Mesodermal cell (in vitro differentiated cells): Measurements from ENCODE around the gene NOSTRIN.

Source experiments
- H3K27ac ChIP-seq: 2 replicates; pipeline ENCODE4 v1.7.0; 2013; ENCODE audit warnings: mild to moderate bottlenecking, low read depth, low read length, moderate library complexity; ENCODE audit not compliant: severe bottlenecking
- H3K36me3 ChIP-seq: 2 replicates; pipeline ENCODE4 v1.7.1; 2013; ENCODE audit warnings: mild to moderate bottlenecking, low read length, moderate library complexity; ENCODE audit not compliant: control insufficient read depth, insufficient read depth
- H3K4me1 ChIP-seq: one replicate; pipeline ENCODE4 v1.7.1; 2013; ENCODE audit warnings: mild to moderate bottlenecking, low read length; ENCODE audit not compliant: insufficient read depth, control insufficient read depth, poor library complexity, severe bottlenecking
- H3K4me3 ChIP-seq: 2 replicates; pipeline ENCODE4 v1.7.0; 2013; ENCODE audit warnings: low read length, control low read depth, mild to moderate bottlenecking; ENCODE audit not compliant: insufficient read depth, poor library complexity, severe bottlenecking; ENCODE audit errors: extremely low read depth
- H3K9me3 ChIP-seq: 2 replicates; pipeline ENCODE4 v1.7.1; 2013; ENCODE audit warnings: mild to moderate bottlenecking, low read length, moderate library complexity; ENCODE audit not compliant: control insufficient read depth
- WGBS, 2 experiments: methylation state at CpG; one replicate each; pipeline ENCODE4 v1.1.5; 2013; ENCODE audit warnings: missing lambda C conversion rate in 2 of 2; ENCODE audit not compliant: insufficient coverage in 2 of 2; 5-methylcytosine and 5-hydroxymethylcytosine counted together

NOSTRIN gene

DNA sequence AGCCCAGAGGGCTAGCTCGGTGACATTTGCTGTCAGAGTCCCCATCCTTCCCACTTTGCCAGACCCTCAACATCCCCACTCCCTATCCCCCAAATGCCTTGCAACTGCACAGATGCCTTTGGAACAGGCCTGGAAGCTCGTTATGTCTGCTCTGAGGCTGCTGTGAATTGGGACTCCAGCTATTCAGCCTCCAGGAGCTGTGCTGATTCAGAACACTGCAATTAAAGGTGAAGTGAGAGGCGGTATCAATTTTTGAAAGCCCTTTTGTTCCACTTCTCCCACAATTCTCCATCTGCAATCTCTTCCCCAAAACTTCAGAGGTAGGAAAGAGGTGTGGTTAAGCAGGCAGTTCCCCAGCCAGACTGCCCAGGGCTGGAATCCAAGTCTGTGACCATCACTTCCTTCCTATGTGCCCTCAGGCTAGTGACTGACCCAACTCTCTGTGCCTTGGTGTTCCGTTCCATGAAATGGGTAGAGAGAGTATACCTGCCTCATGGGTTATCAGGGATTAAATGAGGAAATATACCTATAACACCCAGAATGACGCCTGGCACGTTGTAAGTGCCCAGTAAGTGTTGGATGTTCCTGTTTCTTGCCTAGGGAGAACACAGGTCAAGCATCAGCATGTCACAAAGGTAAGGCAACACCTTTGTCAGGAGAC, 17.5 kb downstream of the NOSTRIN start:
- Histone ChIP-seq H3K4me1 (peaks cover 22% of the 10 kb centered on the region), H3K9me3 (no peaks in the 10 kb centered on the region), H3K4me3 (no peak overlapping the region), H3K36me3 (no peaks in the 10 kb centered on the region), H3K27ac (no peak overlapping the region)
- 90 to 100% methylated on average over 3 of the region's 6 CpGs for WGBS, 2 experiments

DNA sequence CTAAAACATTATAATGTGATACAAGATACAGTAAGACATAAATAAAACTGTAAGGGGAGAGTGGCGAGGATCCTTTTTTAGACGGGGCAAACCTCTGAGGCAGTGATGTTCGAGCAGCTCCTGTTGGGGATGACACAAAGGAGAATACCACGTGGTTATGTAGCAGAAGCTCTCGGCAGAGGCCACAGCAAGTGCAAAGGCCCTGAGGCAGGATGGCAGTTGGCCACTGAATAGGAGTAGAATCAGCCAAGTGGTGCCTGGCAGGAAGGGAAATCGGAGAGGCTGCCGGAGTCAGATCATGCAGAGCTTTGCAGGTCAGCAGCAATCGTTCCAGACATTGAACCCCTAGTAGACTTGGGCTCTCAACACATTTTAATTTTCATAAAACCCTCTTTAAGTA, 19.1 kb downstream of the NOSTRIN start:
- peaks cover 7% of the 10 kb centered on the region for H3K4me1 ChIP-seq
- no peak overlapping the region for H3K4me3 ChIP-seq
- no peak overlapping the region for H3K27ac ChIP-seq
- H3K9me3 ChIP-seq, result no peaks in the 10 kb centered on the region
- H3K36me3 ChIP-seq, result no peaks in the 10 kb centered on the region
- 79 to 86% methylated on average over 6 to 8 of the region's 8 CpGs for WGBS, 2 experiments

DNA sequence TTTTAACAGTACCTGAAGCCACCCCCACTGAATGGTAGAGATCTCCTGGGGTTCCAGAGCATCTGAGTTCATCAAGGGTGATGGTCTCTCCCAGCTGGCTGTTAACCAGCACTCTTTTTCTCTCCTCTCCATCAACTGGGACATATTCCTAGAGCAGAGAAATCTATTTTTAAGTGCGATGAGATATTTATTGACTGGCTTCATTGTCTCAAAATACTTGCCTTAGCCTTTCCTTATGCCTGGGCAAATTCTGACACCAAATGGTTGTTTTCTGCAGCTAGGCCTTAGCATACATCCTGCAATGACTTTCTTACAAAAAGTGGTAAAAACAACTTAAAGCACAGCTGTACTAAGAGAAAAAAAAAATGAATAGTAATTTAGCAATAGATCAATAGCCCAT, 19.6 kb downstream of the NOSTRIN start:
- no peak overlapping the region for H3K4me3 ChIP-seq
- H3K4me1 ChIP-seq, result peaks cover 3% of the 10 kb centered on the region
- WGBS, 2 experiments, result 83 to 100% methylated on average over 1 of the region's 1 CpG
- H3K36me3 ChIP-seq, result no peaks in the 10 kb centered on the region
- H3K9me3 ChIP-seq, result no peaks in the 10 kb centered on the region
- no peak overlapping the region for H3K27ac ChIP-seq

DNA sequence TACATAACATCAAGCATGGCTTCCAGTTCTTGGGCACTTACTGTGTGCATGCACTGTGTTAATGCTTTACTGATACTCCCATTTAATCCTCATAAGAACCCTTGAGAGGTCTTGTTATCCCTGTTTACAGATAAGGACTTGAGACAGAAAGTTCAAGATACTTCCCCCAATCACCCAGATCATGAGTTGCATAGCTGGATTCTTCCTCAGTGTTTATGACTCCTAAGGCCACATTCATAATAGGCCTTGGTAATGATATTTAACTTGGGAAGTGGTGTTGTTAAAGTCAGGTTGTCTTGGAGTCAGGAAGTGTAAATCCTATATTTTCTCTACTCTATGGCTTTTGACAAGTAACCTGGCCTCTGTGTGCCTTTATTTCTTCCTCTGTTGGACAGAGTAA, 22.7 kb downstream of the NOSTRIN start:
- Histone ChIP-seq H3K4me3 (no peak overlapping the region), H3K9me3 (no peaks in the 10 kb centered on the region), H3K27ac (no peak overlapping the region), H3K4me1 (no peaks in the 10 kb centered on the region), H3K36me3 (no peaks in the 10 kb centered on the region)

DNA sequence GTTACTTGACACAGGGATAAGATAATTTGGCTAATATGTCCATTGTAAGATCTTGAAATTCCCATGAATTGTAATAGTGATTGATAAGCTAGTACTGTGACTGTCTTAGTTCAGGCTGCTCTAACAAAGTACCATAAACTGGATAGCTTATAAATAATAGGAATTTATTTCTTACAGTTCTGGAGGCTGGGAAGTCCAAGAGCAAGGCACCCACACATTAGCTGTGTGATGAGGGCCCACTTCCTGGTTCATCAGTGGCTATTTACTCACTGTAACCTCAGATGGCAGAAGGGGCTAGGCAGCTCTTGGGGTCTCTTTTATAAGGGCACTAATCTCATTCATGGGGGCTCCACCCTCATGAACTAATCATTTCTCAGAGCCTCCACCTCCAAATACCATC, 28.5 kb downstream of the NOSTRIN start:
- Histone ChIP-seq H3K9me3 (peaks cover 4% of the 10 kb centered on the region), H3K4me1 (no peaks in the 10 kb centered on the region), H3K4me3 (no peak overlapping the region)

DNA sequence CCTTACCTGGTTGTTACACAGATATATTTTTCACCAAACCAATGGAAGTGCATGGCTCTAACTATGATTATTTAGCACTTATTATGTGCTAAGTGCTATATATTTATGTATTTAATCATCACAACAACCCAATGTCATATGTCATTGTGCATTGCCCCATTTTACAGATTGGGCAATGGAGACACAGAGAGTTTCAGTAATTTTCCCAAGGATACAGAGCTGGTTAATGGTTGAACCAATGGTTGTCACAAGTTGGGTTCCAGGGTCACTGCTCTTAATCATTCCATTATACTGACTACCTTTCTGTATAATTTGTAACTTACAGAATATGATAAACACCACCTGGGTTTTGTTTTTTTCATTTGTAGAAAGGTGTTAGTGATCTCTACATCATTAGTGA, 29.2 kb downstream of the NOSTRIN start:
- Histone ChIP-seq H3K4me3 (no peak overlapping the region), H3K4me1 (no peaks in the 10 kb centered on the region), H3K27ac (no peak overlapping the region)

More for the DNA sequence above, 28.5 kb downstream of the NOSTRIN start:
- Histone ChIP-seq H3K36me3 (no peaks in the 10 kb centered on the region), H3K27ac (no peak overlapping the region)

DNA sequence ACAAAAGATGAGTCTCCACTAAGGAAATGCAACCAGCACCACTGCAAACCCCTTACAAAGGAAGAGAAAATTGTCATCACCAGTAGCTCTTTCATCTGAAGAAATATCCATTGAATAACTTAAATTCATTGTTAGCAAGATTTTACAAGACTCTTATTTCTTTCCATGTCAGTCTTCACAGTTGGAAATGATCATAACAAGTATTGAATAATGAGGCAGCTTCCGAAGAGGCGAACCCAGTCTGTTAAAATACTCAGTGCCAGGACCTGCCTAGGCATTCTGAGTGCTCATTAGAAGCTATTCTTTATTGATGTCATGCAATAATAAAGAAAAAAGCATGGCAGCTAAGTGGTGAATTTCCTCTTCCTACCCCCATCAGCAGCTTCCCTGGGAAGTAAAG, 33.5 kb downstream of the NOSTRIN start:
- no peaks in the 10 kb centered on the region for H3K36me3 ChIP-seq
- no peak overlapping the region for H3K27ac ChIP-seq
- H3K4me1 ChIP-seq, result no peaks in the 10 kb centered on the region
- WGBS, 2 experiments, result no CpG with 5 or more reads among the region's 2 CpGs
- peaks cover 3% of the 10 kb centered on the region for H3K9me3 ChIP-seq
- no peak overlapping the region for H3K4me3 ChIP-seq

More for the DNA sequence above, 29.2 kb downstream of the NOSTRIN start:
- Histone ChIP-seq H3K9me3 (peaks cover 4% of the 10 kb centered on the region), H3K36me3 (no peaks in the 10 kb centered on the region)

DNA sequence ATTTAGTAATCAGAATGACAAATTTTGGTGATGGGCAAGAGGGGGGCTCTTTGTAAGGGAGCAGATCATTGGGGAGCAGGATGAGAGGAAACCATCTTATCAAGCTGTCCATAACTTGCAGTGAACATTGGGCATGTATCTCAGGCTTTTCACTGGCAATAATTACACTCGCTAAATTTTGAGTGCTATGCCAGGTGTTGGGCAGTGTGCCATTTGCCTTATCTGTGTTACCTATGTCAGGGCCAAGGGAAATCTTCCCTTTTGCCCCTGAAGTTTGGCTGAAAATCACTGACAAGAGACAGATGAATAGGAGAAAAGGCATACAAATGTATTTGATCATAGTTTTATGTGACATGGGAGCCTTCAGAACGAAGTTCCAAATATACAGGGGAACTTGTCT, 39.0 kb downstream of the NOSTRIN start:
- H3K9me3 ChIP-seq, result no peaks in the 10 kb centered on the region
- 92 to 93% methylated on average over 2 of the region's 2 CpGs for WGBS, 2 experiments
- no peaks in the 10 kb centered on the region for H3K4me1 ChIP-seq

DNA sequence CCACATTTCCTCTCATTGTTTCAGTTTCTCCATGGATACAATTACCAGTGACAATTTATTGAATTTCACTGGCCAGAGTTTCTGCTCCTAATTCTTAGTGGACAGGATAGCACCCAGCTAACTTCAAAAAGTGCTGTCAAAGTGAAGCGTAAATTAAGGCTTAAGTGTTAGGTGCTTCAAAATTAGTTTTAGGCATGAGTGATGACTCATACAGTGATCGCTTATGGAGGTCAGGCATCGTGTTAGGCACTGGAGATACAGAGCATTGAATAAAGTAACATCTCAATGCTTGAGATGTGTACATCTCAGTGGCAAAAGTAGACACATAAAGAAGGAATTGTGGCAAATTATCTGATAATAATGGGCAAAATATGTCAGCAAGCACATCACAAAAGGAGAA, 40.8 kb downstream of the NOSTRIN start:
- 95 to 97% methylated on average over 3 of the region's 3 CpGs for WGBS, 2 experiments
- Histone ChIP-seq H3K27ac (no peak overlapping the region), H3K4me3 (no peak overlapping the region), H3K9me3 (no peaks in the 10 kb centered on the region), H3K4me1 (no peaks in the 10 kb centered on the region), H3K36me3 (no peaks in the 10 kb centered on the region)

More for the DNA sequence above, 39.0 kb downstream of the NOSTRIN start:
- H3K27ac ChIP-seq, result no peak overlapping the region
- no peak overlapping the region for H3K4me3 ChIP-seq
- H3K36me3 ChIP-seq, result no peaks in the 10 kb centered on the region

DNA sequence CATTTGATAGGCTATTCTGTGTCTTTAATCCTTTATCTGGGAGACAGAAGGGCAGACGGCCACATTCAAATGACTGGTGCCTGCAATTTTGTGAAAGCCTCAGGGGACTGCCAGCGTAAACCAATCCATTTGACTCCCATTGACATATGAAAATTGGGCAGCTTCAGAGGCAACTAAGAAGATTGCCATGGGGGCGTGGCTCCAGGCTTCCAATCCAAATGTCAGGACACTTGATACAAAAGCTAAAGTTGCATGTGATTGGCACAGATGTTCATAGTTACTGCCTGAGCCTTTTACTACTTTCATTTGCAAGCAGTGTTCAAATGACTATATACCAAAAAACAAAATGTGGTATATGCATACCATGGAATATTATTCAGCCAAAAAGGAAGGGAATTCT, 45.8 kb downstream of the NOSTRIN start:
- no peaks in the 10 kb centered on the region for H3K4me1 ChIP-seq
- H3K27ac ChIP-seq, result no peak overlapping the region
- H3K4me3 ChIP-seq, result no peak overlapping the region
- H3K36me3 ChIP-seq, result peaks cover 6% of the 10 kb centered on the region
- H3K9me3 ChIP-seq, result no peaks in the 10 kb centered on the region
- WGBS, 2 experiments, result 71 to 91% methylated on average over 3 of the region's 3 CpGs

DNA sequence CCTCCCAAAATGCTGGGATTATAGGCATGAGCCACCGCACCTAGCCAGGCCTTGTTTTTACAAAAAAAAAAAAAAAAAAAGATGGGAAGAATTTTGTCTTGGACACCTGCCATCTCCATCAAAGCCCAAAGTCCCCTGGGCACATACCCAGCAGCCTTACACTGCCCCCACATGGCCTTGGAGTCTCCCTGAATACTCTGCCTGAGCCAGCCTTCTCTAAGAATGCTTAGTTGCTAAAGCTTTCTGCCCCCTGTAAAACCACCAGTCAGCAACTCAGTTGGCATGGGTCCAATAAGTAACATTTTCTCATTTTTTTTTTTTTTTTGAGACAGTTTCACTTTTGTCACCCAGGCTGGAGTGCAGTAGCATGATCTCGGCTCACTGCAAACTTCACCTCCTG, 47.2 kb downstream of the NOSTRIN start:
- no peak overlapping the region for H3K4me3 ChIP-seq
- H3K4me1 ChIP-seq, result no peaks in the 10 kb centered on the region
- WGBS, 2 experiments, result 100% methylated on average over 1 of the region's 2 CpGs
- no peaks in the 10 kb centered on the region for H3K9me3 ChIP-seq
- H3K27ac ChIP-seq, result no peak overlapping the region
- peaks cover 12% of the 10 kb centered on the region for H3K36me3 ChIP-seq
